HepG2 (cell line): ENCODE results near the gene NPDC1. TPM values are rescaled to one million over a fixed set of nuclear protein-coding genes. Genes with fewer than 3 reads are reported as not detected.

Experiments used
- ELF1 ChIP-seq: sonication (generic); formaldehyde crosslinking; IDR thresholded peaks from 2 replicates; pipeline ENCODE4 v1.4.0; 2020; ENCODE audit warnings: missing genetic modification reagents
- KAT7 ChIP-seq: IDR thresholded peaks from 2 replicates; pipeline ENCODE4 v1.6.1; 2018; ENCODE audit warnings: borderline replicate concordance, missing compliant biosample characterization
- KLF13 ChIP-seq: sonication (generic); formaldehyde crosslinking; IDR thresholded peaks from 2 replicates; pipeline ENCODE4 v1.4.0; 2020; ENCODE audit warnings: mild to moderate bottlenecking, missing genetic modification reagents
- KLF6 ChIP-seq: IDR thresholded peaks from 2 replicates; pipeline ENCODE4 v1.8.0; 2016; ENCODE audit warnings: missing biosample characterization, missing genetic modification reagents
- NFE2L2 ChIP-seq: fragments of 150-350 bp; IDR thresholded peaks from 2 replicates; pipeline ENCODE4 v1.6.1; 2014; ENCODE audit warnings: low read length
- PAF1 ChIP-seq: IDR thresholded peaks from 2 replicates; pipeline ENCODE4 v1.6.1; 2016; ENCODE audit warnings: missing genetic modification reagents, missing compliant biosample characterization
- SAP130 ChIP-seq: IDR thresholded peaks from 2 replicates; pipeline ENCODE4 v1.6.1; 2016; ENCODE audit warnings: low read depth
- TAF15 ChIP-seq: fragments of 200-400 bp; formaldehyde crosslinking; IDR thresholded peaks from one replicate; pipeline ENCODE4 v1.6.1; 2018; ENCODE audit warnings: mild to moderate bottlenecking, low read depth, low read length; ENCODE audit not compliant: poor library complexity, severe bottlenecking
- XBP1 ChIP-seq: sonication (generic); formaldehyde crosslinking; IDR thresholded peaks from 2 replicates; pipeline ENCODE4 v1.5.0; 2020; ENCODE audit warnings: missing genetic modification reagents
- ZBTB42 ChIP-seq: sonication (generic); formaldehyde crosslinking; IDR thresholded peaks from 2 replicates; pipeline ENCODE4 v1.5.0; 2020; ENCODE audit warnings: mild to moderate bottlenecking, missing genetic modification reagents
- ZBTB7A ChIP-seq: sonication (generic); formaldehyde crosslinking; IDR thresholded peaks from 2 replicates; pipeline ENCODE4 v1.8.0; 2022; ENCODE audit warnings: mild to moderate bottlenecking, missing genetic modification reagents
- ZNF121 ChIP-seq: sonication (generic); formaldehyde crosslinking; IDR thresholded peaks from 2 replicates; pipeline ENCODE4 v1.5.0; 2020; ENCODE audit warnings: mild to moderate bottlenecking, missing genetic modification reagents
- polyA plus RNA-seq, 8 experiments: library from polyadenylated mRNA; depleted of rRNA in 3 of 8; stranded (reverse) in 7 of 8; unstranded in 1 of 8; fragments of >200 nt; fragmentation: Illumina TruSeq in 4 of 8; extraction: Trizol in 4 of 8; gene quantifications; 2 replicates each; pipeline versions ENCODE4 v1.2.1 to v1.2.3, GENCODE V29; 2011 to 2016; ENCODE audit warnings: low read depth in 4 of 8, missing spikeins in 1 of 8, mixed read lengths in 1 of 8; ENCODE audit not compliant: insufficient read depth in 1 of 8
- total RNA-seq, 5 experiments: library from RNA; depleted of rRNA; stranded (reverse); fragments of >200 nt; fragmentation: Illumina TruSeq; extraction: Trizol; gene quantifications; 2 replicates each; pipeline ENCODE4 v1.2.3, GENCODE V29; 2016; ENCODE audit warnings: low read depth in 1 of 5
- TF ChIP-seq, protein P1 (sequence below): sonication (generic); formaldehyde crosslinking; IDR thresholded peaks from 2 replicates; pipeline ENCODE4 v1.9.0; 2021; ENCODE audit warnings: missing genetic modification reagents, mild to moderate bottlenecking, borderline replicate concordance
- TF ChIP-seq, protein P2 (sequence below): sonication (generic); formaldehyde crosslinking; IDR thresholded peaks from 2 replicates; pipeline ENCODE4 v1.8.0; 2022; ENCODE audit warnings: mild to moderate bottlenecking, missing genetic modification reagents
- TF ChIP-seq, protein P3 (sequence below): sonication (generic); formaldehyde crosslinking; IDR thresholded peaks from 2 replicates; pipeline ENCODE4 v1.4.0; 2020; ENCODE audit warnings: missing genetic modification reagents
- TF ChIP-seq, protein P4 (sequence below): sonication (generic); formaldehyde crosslinking; IDR thresholded peaks from 2 replicates; pipeline ENCODE4 v1.4.0; 2020; ENCODE audit warnings: missing genetic modification reagents
- TF ChIP-seq, protein P5 (sequence below), 2 experiments: sonication (generic) in 1 of 2; formaldehyde crosslinking in 1 of 2; IDR thresholded peaks; 2 replicates each; pipeline versions ENCODE4 v1.4.0 to v1.6.1; 2018 to 2020; ENCODE audit warnings: missing genetic modification reagents in 2 of 2, borderline replicate concordance in 1 of 2, low read depth in 1 of 2, mild to moderate bottlenecking in 1 of 2, missing biosample characterization in 1 of 2
- TF ChIP-seq, protein P6 (sequence below): sonication (generic); formaldehyde crosslinking; conservative IDR thresholded peaks from 2 replicates; pipeline ENCODE4 v1.4.0; 2020; ENCODE audit warnings: missing genetic modification reagents

NPDC1 gene
- total and polyA plus RNA-seq, 2 of the 13 experiments (the other 11 are each of a cell fraction or from before 2014, with no cell fraction given), result 0.84 to 5.4 TPM

DNA sequence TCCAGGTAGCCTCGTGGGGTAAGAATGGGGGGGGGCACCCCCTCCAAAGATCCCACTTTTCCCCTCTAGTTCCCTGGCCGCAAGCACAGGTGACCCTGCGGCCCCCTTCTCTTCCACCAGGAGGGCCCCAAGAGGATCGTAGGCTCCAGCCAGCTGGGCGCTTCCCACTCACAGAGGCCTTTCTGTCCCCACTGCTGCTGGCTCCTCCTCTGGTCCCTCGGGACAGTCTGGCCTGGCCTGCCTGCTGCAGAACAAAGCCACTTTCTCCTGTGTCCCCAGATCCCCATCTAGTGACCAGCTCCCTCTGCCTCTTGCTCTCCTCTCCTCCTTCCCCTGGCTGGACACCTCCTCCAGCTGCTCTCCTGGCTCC, 24.9 kb upstream of the NPDC1 start (continued):
- TF ChIP-seq, protein P1, sequence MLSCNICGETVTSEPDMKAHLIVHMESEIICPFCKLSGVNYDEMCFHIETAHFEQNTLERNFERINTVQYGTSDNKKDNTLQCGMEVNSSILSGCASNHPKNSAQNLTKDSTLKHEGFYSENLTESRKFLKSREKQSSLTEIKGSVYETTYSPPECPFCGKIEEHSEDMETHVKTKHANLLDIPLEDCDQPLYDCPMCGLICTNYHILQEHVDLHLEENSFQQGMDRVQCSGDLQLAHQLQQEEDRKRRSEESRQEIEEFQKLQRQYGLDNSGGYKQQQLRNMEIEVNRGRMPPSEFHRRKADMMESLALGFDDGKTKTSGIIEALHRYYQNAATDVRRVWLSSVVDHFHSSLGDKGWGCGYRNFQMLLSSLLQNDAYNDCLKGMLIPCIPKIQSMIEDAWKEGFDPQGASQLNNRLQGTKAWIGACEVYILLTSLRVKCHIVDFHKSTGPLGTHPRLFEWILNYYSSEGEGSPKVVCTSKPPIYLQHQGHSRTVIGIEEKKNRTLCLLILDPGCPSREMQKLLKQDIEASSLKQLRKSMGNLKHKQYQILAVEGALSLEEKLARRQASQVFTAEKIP (CRISPR knock-in tag), result no peak
- no peak for TF ChIP-seq XBP1 (CRISPR knock-in tag)
- TF ChIP-seq ZBTB42 (CRISPR knock-in tag), result no peak
- TF ChIP-seq ELF1 (CRISPR knock-in tag), result no peak
- TF ChIP-seq, protein P2, sequence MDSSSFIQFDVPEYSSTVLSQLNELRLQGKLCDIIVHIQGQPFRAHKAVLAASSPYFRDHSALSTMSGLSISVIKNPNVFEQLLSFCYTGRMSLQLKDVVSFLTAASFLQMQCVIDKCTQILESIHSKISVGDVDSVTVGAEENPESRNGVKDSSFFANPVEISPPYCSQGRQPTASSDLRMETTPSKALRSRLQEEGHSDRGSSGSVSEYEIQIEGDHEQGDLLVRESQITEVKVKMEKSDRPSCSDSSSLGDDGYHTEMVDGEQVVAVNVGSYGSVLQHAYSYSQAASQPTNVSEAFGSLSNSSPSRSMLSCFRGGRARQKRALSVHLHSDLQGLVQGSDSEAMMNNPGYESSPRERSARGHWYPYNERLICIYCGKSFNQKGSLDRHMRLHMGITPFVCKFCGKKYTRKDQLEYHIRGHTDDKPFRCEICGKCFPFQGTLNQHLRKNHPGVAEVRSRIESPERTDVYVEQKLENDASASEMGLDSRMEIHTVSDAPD, result 0 out of 2 replicates have a peak, but pooled peaks have one; percentile 50
- TF ChIP-seq KAT7 (CRISPR knock-in tag), result no peak
- TF ChIP-seq PAF1 (CRISPR knock-in tag), result no peak
- peak; percentile 0 for TF ChIP-seq TAF15
- TF ChIP-seq, protein P3, sequence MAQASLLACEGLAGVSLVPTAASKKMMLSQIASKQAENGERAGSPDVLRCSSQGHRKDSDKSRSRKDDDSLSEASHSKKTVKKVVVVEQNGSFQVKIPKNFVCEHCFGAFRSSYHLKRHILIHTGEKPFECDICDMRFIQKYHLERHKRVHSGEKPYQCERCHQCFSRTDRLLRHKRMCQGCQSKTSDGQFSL (CRISPR knock-in tag), result 0 out of 2 replicates have a peak, but pooled peaks have one; percentile 37
- 0 out of 2 replicates have a peak, but pooled peaks have one; percentile 29 for TF ChIP-seq KLF13 (CRISPR knock-in tag)
- TF ChIP-seq, protein P4, sequence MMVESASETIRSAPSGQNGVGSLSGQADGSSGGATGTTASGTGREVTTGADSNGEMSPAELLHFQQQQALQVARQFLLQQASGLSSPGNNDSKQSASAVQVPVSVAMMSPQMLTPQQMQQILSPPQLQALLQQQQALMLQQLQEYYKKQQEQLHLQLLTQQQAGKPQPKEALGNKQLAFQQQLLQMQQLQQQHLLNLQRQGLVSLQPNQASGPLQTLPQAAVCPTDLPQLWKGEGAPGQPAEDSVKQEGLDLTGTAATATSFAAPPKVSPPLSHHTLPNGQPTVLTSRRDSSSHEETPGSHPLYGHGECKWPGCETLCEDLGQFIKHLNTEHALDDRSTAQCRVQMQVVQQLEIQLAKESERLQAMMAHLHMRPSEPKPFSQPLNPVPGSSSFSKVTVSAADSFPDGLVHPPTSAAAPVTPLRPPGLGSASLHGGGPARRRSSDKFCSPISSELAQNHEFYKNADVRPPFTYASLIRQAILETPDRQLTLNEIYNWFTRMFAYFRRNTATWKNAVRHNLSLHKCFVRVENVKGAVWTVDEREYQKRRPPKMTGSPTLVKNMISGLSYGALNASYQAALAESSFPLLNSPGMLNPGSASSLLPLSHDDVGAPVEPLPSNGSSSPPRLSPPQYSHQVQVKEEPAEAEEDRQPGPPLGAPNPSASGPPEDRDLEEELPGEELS, result peak; percentile 2; the same call in 1 of the 2 replicates
- TF ChIP-seq, protein P5, sequence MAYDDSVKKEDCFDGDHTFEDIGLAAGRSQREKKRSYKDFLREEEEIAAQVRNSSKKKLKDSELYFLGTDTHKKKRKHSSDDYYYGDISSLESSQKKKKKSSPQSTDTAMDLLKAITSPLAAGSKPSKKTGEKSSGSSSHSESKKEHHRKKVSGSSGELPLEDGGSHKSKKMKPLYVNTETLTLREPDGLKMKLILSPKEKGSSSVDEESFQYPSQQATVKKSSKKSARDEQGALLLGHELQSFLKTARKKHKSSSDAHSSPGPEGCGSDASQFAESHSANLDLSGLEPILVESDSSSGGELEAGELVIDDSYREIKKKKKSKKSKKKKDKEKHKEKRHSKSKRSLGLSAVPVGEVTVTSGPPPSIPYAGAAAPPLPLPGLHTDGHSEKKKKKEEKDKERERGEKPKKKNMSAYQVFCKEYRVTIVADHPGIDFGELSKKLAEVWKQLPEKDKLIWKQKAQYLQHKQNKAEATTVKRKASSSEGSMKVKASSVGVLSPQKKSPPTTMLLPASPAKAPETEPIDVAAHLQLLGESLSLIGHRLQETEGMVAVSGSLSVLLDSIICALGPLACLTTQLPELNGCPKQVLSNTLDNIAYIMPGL (CRISPR knock-in tag; IDR thresholded peaks at IDR 0.05; ENCODE audit: borderline replicate concordance in 1 of 2, low read depth in 1 of 2), result peak in 1 of 2 experiments; percentile 44; a peak in 1 of 4 replicates
- TF ChIP-seq ZBTB7A, result no peak
- TF ChIP-seq ZNF121, result peak; percentile 64
- TF ChIP-seq, protein P6, sequence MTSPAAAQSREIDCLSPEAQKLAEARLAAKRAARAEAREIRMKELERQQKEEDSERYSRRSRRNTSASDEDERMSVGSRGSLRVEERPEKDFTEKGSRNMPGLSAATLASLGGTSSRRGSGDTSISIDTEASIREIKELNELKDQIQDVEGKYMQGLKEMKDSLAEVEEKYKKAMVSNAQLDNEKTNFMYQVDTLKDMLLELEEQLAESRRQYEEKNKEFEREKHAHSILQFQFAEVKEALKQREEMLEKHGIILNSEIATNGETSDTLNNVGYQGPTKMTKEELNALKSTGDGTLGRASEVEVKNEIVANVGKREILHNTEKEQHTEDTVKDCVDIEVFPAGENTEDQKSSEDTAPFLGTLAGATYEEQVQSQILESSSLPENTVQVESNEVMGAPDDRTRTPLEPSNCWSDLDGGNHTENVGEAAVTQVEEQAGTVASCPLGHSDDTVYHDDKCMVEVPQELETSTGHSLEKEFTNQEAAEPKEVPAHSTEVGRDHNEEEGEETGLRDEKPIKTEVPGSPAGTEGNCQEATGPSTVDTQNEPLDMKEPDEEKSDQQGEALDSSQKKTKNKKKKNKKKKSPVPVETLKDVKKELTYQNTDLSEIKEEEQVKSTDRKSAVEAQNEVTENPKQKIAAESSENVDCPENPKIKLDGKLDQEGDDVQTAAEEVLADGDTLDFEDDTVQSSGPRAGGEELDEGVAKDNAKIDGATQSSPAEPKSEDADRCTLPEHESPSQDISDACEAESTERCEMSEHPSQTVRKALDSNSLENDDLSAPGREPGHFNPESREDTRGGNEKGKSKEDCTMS, result no peak
- 0 out of 2 replicates have a peak, but pooled peaks have one; percentile 1 for TF ChIP-seq SAP130
- TF ChIP-seq NFE2L2, result no peak
- TF ChIP-seq KLF6 (CRISPR knock-in tag), result no peak
